Activated CD8-positive, alpha-beta memory T cell treated with anti-CD3 and anti-CD28 coated beads, Interleukin-2, amount 50 U/mL, for 48 hours (primary cell): ENCODE results near the gene EVI5L.
A peak's percentile ranks its signal among the peaks of the same experiment; 100 is the strongest.
"Not testable (repeated sequence)": the region's sequence is repeated elsewhere in the genome, so short reads cannot be mapped to it uniquely, and the experiment has no call there.

ENCODE experiments used
- DNase-seq: peaks from one replicate; pipeline ENCODE4 v3.0.0-alpha.2; 2020

Gene EVI5L

DNA sequence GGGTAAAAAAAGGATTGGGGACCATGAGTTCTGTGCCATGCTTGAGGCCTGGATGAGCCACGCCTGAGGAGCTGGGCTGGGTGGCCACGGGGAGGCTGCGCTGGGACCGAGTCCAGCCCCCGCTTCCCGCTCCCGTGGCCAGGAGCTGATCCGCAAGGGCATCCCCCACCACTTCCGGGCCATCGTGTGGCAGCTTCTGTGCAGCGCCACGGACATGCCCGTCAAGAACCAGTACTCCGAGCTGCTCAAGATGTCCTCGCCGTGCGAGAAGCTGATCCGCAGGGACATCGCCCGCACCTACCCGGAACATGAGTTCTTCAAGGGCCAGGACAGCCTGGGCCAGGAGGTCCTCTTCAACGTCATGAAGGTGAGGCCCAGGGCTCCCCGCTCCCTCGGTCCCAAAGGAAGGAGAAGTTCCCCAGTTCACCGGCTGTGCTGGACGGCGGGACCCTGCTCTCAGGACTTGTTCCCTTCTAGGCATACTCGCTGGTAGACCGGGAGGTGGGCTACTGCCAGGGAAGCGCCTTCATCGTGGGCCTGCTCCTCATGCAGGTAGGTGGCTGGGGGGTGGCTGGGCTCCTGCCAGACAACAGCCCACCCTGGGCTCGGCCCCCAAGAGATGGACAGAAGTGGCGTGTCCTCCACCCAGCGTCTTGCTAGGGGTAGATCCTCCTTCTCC, 18.9 kb downstream of the EVI5L start:
- no peak for DNase-seq

DNA sequence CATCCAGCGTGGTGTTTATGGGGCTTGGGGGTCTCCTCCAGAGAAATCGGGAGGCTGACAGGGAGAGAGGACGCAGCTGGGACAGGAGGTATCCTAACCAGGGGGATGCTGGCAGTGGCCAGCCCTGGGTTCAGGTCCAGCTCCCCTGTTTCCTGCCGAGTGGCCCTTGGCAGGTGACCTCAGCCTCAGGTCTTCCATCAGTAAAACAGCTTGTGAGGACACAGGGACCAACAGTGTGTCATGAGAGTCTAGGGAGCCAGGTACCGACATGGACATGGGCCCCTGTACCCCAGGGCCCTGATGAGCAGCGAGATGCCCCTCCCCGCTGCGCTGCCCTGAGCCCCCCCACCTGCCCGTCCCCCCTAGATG, 19.6 kb downstream of the EVI5L start:
- no peak for DNase-seq

DNA sequence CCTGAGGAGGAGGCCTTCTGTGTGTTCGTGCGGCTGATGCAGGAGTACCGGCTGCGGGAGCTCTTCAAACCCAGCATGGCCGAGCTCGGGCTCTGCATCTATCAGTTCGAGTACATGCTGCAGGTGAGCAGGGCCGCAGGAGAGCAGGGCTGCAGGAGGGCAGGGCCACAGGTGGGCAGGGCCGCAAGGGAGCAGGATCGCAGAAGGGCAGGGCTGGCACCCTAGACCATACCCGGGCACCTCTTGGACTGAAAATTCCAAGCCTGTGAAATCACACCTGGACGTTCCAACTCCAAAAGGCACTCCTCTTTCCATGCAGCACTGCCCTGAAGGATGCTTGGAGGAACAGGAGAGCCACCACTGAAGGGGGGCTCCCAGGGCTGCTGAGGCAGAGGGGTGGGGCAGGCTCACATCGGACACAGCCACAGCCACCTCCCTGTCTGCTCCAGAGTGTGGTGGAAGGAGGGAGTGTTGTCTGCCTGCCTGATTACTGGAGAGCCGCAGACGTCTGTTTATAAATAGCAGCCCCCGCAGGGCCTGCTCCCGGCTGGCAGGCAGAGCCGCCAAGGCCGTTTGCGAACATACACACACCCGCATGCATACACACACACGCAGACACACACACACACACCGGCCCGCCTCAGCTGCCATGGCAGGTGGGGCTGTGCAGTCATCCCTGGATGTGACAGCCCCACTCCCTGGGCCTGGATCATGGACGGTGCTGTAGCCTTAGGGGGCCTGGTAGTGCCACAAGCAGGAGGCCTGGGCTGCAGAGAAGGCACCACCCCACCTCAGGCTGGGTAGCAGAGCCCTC, 20.2 kb downstream of the EVI5L start:
- DNase-seq: no peak

DNA sequence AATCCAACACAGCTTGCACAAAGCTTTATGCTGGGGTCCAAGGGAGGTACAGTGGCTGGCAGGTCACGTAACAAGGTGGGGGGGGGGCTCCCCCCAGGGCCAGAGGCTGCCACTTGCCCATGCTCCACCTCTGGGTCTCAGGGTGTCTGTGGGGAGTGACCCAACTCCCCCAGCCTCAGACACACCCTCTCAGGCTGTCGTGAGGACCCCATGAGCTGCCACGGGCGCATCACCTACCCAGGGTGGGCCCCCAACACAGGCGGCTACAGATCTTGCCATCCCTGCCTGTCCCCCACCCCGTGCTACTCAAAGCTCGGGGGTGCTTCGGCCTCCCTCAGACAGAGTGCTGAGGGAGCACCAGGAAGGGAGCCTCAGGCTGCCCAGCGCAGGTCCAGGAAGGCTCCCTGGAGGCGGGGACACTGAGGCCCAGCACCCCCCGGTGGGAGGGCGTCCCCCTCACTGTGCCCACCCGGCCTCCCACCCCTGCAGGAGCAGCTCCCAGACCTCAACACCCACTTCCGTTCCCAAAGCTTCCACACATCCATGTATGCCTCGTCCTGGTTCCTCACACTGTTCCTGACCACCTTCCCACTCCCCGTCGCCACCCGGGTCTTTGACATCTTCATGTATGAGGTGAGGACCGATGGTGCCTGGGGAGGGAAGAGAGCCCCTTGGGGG, 21.1 kb downstream of the EVI5L start:
- no peak for DNase-seq

DNA sequence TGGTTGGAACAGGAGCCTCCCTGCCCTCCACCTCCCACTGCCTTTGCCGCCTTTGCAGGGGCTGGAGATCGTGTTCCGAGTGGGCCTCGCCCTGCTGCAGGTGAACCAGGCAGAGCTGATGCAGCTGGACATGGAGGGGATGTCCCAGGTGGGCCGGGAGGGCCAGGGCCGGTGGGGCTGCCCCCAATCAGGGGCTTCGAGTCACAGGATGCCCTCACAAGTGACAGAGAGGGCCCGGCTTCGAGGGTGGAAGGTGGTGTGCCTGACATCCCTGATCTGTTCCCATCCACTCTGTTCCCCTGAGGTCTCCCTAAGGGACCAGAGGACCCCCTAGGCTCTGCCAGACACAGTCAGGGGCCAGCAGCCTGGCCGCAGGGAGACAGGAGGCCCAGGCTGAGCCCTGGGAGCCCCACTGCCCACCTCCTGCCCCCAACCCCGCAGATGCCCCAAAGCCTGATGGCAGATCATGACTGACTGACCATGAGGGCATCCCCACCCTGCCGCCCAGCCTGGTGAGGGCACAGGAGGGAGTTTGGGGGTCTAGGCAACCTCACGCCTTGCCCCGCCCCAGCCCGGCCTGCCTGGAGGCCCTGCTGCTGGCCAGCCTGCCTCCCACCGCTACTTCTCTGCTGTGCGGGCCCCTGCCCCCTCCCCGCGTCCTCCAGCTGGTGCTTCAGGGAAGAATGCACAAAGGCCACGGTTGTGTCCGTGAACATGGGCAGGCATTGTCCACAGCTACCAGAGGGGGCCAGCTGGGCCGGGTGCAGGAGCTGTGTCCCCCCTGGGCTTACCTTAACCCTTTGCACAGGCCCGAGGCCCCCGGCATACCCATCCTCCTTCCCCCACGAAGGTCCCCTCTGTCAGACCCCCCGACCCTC, 21.8 kb downstream of the EVI5L start:
- DNase-seq: no peak

DNA sequence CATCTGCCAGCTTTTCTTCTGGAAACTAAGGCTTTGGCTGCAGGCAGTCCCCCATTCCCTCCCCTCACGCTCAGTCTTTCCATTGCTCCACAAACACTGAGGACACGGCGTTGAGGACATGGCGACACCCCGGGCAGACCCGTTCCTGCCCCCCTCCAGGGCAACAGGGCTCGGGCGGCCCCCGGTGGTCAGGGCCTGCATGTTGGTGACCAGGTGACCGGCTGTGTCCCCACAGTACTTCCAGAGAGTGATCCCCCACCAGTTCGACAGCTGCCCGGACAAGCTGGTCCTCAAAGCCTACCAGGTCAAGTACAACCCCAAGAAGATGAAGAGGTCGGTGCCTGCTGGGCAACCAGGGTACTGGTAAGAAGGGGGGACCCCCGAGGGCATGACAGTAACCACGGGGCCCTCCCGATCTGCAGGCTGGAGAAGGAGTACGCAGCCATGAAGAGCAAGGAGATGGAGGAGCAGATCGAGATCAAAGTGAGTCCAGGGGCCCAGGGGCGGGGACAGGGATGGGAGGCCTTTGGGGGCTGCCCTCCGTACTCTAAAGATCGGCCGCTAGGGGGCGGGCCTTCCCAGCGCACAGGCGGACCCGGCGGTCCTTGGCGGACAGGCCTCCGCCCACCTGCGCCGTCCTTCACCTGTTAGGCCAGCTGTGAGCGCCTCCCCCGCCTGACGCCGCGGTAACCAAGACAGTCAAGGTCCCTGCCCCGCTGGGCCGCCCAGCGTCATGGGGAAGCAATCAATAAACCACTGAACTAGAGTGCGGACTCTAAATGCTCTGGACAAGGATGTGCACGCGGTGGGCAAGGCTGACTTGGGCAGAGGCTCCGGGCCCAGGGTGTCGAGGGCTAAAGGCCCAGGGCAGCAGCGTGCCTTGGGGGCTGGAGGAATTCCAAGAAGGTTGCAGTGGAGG, 23.1 kb downstream of the EVI5L start:
- peak; percentile 92 for DNase-seq

DNA sequence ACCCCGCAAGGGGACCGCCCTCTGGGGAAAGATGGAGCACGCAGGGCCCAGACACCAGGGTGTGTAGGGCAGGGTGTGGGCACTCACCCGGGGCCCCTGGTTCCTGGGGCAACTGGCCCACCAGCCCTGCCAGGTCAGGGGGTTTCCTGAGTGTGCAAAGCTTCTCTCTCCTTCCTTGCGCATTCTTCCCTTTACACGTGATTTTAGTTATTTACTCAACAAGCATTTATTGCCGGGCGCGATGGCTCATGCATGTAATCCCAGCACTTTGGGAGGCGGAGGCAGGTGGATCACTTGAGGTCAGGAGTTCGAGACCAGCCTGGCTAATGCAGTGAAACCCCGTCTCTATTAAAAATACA, 23.7 kb downstream of the EVI5L start:
- no peak for DNase-seq

DNA sequence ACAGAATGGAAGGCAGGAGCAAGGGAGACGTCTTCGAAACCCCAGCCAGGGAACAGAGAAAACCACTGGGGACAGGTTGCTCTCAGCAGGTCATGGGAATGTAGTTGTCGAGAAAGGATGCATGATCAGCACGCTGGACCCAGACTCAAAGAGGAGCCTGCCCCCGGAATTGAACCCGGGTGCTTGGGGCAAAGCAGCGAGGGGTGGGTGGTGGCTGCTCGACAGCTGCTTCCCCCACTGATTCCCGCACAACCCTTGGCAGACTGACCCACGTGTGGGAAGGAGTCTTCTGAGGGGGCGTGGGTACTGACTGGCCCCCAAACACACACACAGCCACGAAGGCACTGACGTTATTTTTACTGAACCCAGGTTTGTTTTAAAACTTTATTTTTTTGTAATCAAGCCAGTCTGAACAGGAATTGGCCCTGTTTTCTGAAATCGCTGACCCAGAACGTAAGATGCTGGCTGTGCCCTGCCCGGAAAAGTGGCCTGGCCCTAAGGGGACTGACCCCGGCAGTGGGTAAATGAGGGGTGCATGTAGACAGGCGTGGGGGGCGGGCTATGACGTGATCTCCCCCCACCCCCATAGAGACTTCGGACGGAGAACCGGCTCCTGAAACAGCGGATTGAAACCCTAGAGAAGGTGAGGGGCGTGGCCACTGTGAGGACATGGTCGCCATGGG, 25.5 kb downstream of the EVI5L start:
- no peak for DNase-seq

DNA sequence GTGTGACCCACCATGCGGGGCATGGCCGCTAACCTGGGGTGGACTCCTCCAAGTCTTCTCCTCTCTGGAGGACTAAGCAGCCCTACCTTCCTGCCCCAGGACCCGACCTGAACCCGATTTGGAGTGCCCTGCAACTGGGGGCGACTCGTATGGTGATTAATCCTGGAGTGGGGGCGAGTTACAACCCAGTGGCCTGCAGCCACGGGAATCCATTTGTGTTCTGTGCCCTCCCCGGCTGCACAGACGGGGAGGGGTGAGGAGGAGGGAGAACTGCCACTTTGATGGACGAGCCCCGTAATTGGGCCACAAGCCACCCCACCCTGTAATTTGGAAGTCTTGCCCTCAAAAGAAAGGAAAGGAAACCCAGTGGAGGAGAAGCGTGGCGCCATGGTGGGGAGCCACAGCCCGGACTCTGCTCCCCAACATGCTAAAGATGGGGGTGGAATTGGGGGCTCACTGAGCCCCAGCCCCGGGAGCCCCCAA, 26.1 kb downstream of the EVI5L start:
- no peak for DNase-seq

DNA sequence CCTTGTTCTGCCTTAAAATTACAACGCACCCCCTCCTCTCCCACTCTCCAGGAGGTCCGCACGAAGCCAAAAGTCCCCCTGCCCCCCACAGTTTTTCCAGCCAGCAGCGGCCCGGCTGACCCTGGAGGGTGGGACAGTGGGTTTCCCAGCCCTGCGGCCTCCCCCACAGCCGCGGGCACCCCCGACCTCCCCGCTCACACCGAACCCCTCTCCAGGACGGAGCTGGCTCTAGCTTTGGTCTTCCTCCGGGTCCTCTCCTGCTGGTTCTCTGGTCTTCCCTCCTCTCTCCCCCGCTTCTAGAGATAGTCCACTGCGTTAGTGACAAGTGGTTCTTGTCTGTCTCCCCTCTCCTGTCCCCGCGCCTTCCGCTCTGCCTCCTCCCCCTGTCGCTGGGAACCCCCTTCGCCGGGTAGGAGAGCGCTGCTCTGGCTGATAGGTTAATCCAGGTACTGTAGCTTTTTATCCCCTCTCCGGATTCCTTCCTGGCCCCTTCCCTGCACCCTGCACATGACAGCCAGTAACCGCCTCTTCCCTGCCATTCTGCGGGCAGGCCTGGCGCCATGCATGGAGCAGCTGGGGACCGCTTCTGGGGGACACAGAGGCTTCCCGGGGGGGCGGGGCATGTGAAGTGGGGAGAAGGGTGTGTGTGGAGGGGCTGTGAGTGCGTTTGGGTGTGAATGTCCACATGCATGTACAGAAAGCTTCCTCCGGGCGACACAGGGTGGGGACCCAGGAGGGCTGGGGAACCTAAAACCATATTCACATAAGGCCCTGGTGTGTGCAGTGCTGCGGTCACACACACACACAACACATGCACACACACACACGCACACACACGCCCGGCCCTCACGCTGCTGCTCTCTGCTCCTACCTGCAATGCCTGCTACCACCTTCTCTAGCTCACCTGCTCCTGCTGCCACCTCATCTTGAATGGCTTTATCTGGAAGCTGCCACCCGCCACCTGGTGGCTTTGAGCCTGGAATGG, 27.0 kb downstream of the EVI5L start:
- DNase-seq: no peak

DNA sequence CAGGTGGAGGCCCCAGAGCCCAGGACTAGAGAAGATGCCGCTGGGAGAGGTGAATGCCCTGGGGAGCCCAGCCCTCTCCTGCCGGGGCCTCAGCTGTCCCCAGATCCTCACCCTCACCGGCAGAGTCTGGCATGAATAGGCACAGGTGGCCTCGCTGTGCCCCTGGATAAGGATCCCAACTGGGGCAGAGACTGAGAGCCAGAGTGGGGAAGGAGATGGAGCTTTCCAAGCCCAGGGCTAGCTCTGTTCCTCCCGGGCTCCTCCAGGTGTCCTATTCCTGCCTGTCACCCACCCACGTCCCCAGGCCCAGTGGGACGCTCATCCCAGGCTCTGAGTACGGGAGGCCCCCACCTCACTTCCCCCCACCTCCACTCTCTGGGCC, 27.7 kb downstream of the EVI5L start:
- no peak for DNase-seq

DNA sequence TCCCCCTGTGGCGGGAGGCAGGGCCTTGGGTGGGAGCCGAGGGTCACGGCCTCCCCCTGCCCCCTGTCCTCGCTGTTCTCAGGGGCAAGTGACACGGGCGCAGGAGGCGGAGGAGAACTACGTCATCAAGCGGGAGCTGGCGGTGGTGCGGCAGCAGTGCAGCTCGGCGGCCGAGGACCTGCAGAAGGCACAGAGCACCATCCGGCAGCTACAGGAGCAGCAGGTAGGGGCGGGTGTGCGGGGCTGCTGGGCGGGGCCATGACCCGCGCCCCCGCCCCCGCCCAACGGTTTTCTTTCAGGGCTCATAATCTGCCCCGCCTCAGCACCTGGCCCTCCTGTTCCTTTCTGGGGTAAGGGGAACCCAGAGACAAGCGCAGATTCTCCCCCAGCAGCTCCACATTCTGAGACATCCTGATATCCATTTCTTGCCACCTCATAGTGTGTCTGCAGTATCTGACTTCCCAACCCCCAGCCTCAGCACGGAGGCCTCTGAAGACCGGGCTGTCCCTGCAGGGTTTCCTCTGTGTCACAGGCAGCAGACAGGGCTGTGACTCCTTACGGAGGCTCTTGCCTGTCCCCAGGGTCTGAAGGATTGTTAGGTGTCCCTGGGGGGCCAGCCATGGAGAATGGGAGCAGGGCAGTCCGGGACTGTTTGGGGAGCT, 28.2 kb downstream of the EVI5L start:
- no peak for DNase-seq

DNA sequence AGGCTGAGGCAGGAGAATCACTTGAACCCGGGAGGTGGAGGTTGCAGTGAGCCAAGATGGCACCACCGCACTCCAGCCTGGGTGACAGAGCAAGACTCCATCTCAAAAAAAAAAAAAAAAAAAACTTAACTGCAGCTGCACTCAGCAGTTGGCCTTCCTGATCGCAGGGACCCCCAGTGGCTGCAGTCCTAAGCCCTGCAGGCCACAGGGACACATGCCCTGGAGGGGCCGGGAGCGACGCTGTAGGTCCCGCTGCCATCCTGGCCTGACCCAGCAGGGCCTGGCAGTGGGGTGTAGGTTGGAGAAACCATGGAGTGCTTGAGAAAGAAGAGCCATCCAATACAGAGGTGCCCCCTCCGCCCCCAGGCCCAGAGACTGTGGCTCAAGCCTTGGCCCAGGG, 29.1 kb downstream of the EVI5L start:
- not testable (repeated sequence) for DNase-seq

DNA sequence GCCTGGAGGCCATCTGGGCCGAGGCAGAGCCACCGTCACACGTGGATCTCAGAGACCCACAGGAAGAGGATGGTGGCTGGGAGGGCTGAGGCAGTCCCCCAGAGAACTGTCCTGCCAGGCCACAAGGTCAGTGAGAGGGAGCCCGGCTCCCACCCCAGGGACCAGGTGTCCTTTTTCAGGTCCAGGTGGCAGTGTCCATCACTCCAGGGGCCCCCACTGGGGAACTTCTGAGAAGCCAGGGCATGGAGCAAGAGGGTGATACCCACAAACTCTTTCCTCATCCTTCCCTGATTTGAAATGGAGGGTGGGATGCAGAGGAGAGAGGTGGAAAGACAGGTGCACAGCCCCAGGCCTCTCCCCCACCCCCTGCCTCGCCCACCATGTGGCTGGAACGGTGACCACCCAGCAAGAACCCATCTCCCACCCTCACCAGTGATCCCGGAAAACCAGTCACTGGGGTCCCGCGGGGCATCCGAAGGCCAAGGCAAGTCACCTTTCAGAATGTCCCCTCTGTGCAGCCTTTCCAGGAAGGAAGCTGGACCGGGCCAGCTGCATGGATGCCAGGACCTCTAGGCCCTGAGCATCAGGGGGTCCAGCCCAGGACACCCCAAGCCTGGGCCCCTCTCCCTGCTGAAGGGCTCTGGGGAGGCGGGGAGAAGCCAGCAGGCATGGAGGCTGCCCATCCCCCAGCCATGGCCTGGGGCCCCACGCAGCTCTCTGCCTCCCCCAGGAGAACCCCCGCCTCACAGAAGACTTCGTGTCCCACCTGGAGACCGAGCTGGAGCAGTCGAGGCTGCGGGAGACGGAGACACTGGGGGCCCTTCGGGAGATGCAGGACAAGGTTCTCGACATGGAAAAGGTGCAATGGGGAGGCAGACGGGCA, 30.1 kb downstream of the EVI5L start:
- DNase-seq: no peak

DNA sequence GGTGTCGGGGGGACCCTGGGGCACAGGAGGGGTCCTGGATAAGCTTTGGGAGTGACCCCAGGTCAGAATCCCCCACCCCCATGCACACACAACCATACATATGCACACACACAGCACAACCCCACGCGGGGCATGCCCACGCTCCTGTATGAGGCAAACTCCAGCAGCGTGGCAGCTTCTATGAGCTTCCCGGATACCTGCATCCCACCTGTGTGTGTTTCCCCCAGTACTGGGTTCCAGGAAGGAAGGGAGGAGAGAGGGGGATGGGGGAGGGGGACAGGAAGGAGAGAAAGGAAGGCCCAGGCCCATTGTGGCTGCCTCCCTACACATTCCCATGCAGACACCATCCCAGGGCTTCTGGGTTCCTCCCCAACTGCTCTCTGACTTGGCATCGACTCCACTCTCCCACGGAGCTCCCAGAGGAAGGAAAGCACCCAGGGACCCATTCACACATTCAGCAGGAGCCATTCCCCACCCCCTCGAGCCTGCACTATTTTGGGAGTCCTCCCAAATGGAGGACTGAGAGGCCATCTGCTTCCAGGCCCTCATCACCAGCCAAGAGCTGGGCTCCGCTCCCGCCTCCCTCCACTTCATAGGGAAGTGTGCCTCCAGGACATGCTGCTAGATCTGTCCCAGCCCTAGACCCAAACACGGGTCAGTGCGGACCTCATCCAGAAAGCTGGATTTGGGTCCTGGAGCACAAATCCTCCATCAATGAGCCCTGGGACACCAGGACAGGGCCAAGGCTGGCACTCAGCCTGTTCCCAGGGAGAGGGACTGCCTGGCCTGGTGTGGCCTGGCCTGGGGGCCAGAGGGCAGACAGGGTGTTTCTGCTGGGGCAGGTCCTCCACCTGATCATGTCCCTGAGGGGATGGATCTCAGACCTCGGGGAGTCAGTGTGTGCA, 30.9 kb downstream of the EVI5L start:
- DNase-seq: no peak

DNA sequence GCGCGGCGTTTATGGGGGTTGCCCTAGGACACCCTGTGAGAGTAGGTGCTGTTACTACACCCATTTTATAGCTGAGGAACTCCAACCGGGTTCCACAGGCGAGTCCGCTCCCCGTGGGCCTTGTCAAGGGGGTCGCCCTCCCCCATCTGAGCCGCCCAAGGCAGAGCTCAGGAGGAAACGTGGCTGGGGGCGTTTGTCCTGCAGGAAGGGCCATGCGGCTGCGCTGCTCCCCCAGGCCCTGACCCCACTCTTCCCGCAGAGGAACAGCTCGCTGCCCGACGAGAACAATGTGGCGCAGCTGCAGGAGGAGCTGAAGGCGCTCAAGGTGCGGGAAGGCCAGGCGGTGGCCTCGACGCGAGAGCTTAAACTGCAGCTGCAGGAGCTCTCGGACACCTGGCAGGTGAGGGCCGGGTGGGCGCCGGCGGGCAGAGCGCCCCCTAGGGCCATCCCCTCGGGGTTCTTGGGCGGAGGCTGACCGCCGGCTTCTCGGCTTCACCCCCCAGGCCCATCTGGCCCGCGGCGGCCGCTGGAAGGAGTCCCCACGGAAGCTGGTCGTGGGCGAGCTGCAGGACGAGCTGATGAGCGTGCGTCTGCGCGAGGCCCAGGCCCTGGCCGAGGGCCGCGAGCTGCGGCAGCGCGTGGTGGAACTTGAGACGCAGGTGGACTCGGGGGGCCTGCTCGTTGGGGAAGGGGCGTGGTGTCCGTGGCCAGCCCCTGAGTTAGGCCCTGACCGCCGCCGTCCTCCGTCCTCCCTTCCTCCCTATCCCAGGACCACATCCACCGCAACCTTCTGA, 31.8 kb downstream of the EVI5L start:
- no peak for DNase-seq
